Liver (tissue), 3 donors: ENCODE results near the gene STPG4.

Source experiments
- CTCF ChIP-seq: fragments of 150-350 bp; IDR thresholded peaks from 2 replicates; pipeline ENCODE4 v1.5.1; 2017; ENCODE audit warnings: improper control_type of control experiment, low read depth, low read length; ENCODE audit not compliant: missing input control
- HNF4A ChIP-seq, 2 donors: conservative IDR thresholded peaks; 2 replicates each; pipeline ENCODE4 v1.6.1; 2016; ENCODE audit warnings: antibody characterized with exemption in 2 of 2, mild to moderate bottlenecking in 2 of 2
- MAX ChIP-seq: IDR thresholded peaks from 2 replicates; pipeline ENCODE4 v1.6.1; 2016; ENCODE audit warnings: antibody characterized with exemption
- SP1 ChIP-seq: IDR thresholded peaks from 2 replicates; pipeline ENCODE4 v1.6.1; 2018; ENCODE audit warnings: antibody characterized with exemption, mild to moderate bottlenecking
- donor health status: healthy.
- donor health status: healthy.

GRCh38 chr2:47203995-47204394, 48.9 kb upstream of the STPG4 start:
- TF ChIP-seq CTCF (no peak), SP1 (no peak), MAX (no peak), HNF4A (conservative IDR thresholded peaks at IDR 0.05) (no peak)
